Suprapubic skin (tissue), 4 donors: ENCODE data around the gene IRGQ. TPM values are rescaled to one million over a fixed set of nuclear protein-coding genes. Genes with fewer than 3 reads are reported as not detected.

Experiments used
- DNase-seq, 2 donors: peaks; one replicate each; pipeline ENCODE4 v3.0.0-alpha.2; 2019; ENCODE audit warnings: low spot score in 2 of 2
- H3K27ac ChIP-seq: fragments of 200-600 bp; sonication (generic); one replicate; pipeline ENCODE4 v1.5.1; 2019
- H3K27me3 ChIP-seq: fragments of 200-600 bp; sonication (generic); one replicate; pipeline ENCODE4 v1.5.1; 2019
- H3K36me3 ChIP-seq: fragments of 200-600 bp; sonication (generic); one replicate; pipeline ENCODE4 v1.5.1; 2019
- H3K4me1 ChIP-seq: fragments of 200-600 bp; sonication (generic); one replicate; pipeline ENCODE4 v1.5.1; 2019
- H3K4me3 ChIP-seq: fragments of 200-600 bp; sonication (generic); one replicate; pipeline ENCODE4 v1.5.1; 2019; ENCODE audit warnings: mild to moderate bottlenecking
- H3K9me3 ChIP-seq: fragments of 200-600 bp; sonication (generic); one replicate; pipeline ENCODE4 v1.5.1; 2019
- CTCF ChIP-seq, 2 donors: fragments of 200-600 bp in 1 of 2; fragments of 450-650 bp in 1 of 2; sonication (generic) in 1 of 2; IDR thresholded peaks; one replicate each; pipeline ENCODE4 v1.5.1; 2016 to 2019; ENCODE audit warnings: antibody characterized with exemption in 2 of 2, mild to moderate bottlenecking in 1 of 2, moderate library complexity in 1 of 2
- EP300 ChIP-seq: sonication (generic); formaldehyde crosslinking; IDR thresholded peaks from one replicate; pipeline ENCODE4 v1.6.1; 2017; ENCODE audit warnings: antibody characterized with exemption
- POLR2A ChIP-seq, 2 donors: fragments of 450-650 bp; IDR thresholded peaks; one replicate each; pipeline ENCODE4 v1.6.1; 2017; ENCODE audit warnings: antibody characterized with exemption in 2 of 2, mild to moderate bottlenecking in 2 of 2, moderate library complexity in 2 of 2
- POLR2AphosphoS5 ChIP-seq, 3 donors: sonication (generic); formaldehyde crosslinking; IDR thresholded peaks; one replicate each; pipeline ENCODE4 v1.6.1; 2017; ENCODE audit warnings: antibody characterized with exemption in 3 of 3
- WGBS: methylation state at CpG from one replicate; pipeline ENCODE4 v1.1.5; 2018; 5-methylcytosine and 5-hydroxymethylcytosine counted together
- total RNA-seq, 4 donors: library from RNA; depleted of rRNA; stranded (reverse); fragments of >200 nt; gene quantifications; one replicate each; pipeline ENCODE4 v1.1.0, GENCODE V29; 2016

IRGQ gene
- total RNA-seq, 4 donors from 2014 or later, result 17.2 to 24.7 (median 19.9) TPM

DNA sequence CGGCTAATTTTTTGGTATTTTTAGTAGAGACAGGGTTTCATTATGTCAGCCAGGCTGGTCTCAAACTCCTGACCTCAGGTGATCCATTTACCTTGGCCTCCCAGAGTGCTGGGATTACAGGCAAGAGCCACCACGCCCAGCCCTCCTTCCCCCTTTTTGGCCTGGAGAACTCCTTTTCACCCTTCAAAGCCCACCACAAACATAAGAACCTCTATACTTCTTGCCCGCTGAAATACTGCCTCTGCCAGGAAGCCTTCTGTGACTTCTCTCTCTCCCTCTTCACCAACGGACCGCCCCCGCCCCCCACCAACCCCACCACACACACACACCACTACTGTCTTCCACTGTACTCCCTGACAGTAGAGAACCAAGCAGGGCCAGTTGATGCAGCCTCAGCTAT, 21.0 kb upstream of the IRGQ start:
- Histone ChIP-seq H3K36me3 (peaks cover 19% of the 10 kb centered on the region), H3K27me3 (no peaks in the 10 kb centered on the region), H3K27ac (no peak overlapping the region), H3K4me3 (no peak overlapping the region), H3K9me3 (no peaks in the 10 kb centered on the region), H3K4me1 (peaks cover 17% of the 10 kb centered on the region)
- TF ChIP-seq EP300 (no peak), POLR2A (IDR thresholded peaks at IDR 0.05) (no peak), CTCF (IDR thresholded peaks at IDR 0.05) (no peak), POLR2AphosphoS5 (IDR thresholded peaks at IDR 0.05) (no peak)
- WGBS, result 85% methylated on average over 6 of the region's 6 CpGs
- DNase-seq, result no peak

- 88% methylated on average over 1 of the region's 1 CpG for WGBS
- Histone ChIP-seq H3K9me3 (no peaks in the 10 kb centered on the region), H3K36me3 (peaks cover 25% of the 10 kb centered on the region), H3K27ac (no peak overlapping the region), H3K4me3 (no peak overlapping the region), H3K4me1 (peaks cover 17% of the 10 kb centered on the region), H3K27me3 (no peaks in the 10 kb centered on the region)
- TF ChIP-seq CTCF (IDR thresholded peaks at IDR 0.05), result no peak
- no peak for TF ChIP-seq POLR2A (IDR thresholded peaks at IDR 0.05)
- TF ChIP-seq EP300, result no peak
- no peak for TF ChIP-seq POLR2AphosphoS5 (IDR thresholded peaks at IDR 0.05)
- no peak for DNase-seq
Measured at GRCh38 chr19:43616306-43616705, 20.4 kb upstream of the IRGQ start.

GRCh38 chr19:43612374-43612773, 16.4 kb upstream of the IRGQ start:
- no peaks in the 10 kb centered on the region for H3K27me3 ChIP-seq
- H3K4me3 ChIP-seq, result no peak overlapping the region
- no peak overlapping the region for H3K27ac ChIP-seq
- peaks cover under 1% of the 10 kb centered on the region for H3K4me1 ChIP-seq
- no peaks in the 10 kb centered on the region for H3K9me3 ChIP-seq
- no peak for DNase-seq
- 95% methylated on average over 12 of the region's 12 CpGs for WGBS
- peaks cover 39% of the 10 kb centered on the region for H3K36me3 ChIP-seq
- TF ChIP-seq POLR2A (IDR thresholded peaks at IDR 0.05) (no peak), EP300 (no peak), POLR2AphosphoS5 (IDR thresholded peaks at IDR 0.05) (no peak), CTCF (IDR thresholded peaks at IDR 0.05) (no peak)

DNA sequence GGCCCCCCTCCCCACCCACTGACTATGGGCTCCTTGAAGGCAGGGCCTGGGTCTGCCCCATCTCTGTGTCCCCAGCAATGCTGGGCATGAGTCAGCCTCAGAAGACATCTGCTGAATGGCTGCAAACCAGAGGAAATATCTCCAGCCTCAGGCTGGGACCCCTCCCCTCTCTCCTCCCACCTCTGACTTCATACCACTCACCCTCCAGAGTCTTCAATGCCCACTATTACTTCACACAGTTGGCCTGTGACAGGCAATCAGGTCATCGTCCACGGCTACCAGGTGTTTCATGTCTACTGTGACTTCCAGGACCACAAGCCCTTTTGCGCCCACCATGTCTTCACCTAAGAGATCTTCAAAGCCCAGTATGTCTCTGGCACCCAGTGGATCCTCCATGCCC, 15.9 kb upstream of the IRGQ start, which contains the start of gene SRRM5:
Gene SRRM5, plus strand, starts transcription at position 301 of the 400 bp plus-strand sequence. Its CDS starts 34 bp downstream, at position 335.
- H3K36me3 ChIP-seq, result peaks cover 39% of the 10 kb centered on the region
- no peak for DNase-seq
- TF ChIP-seq POLR2A (IDR thresholded peaks at IDR 0.05), result no peak

GRCh38 chr19:43610493-43610892, 14.6 kb upstream of the IRGQ start:
- no peaks in the 10 kb centered on the region for H3K27me3 ChIP-seq
- no peak overlapping the region for H3K4me3 ChIP-seq
- 82% methylated on average over 3 of the region's 3 CpGs for WGBS
- TF ChIP-seq POLR2A (IDR thresholded peaks at IDR 0.05) (no peak), CTCF (IDR thresholded peaks at IDR 0.05) (no peak), EP300 (no peak), POLR2AphosphoS5 (IDR thresholded peaks at IDR 0.05) (no peak)
- peaks cover 18% of the 10 kb centered on the region for H3K4me1 ChIP-seq
- no peak for DNase-seq
- no peaks in the 10 kb centered on the region for H3K9me3 ChIP-seq
- H3K27ac ChIP-seq, result no peak overlapping the region
- H3K36me3 ChIP-seq, result peaks cover 39% of the 10 kb centered on the region

More for the DNA sequence above, 15.9 kb upstream of the IRGQ start, which contains the start of gene SRRM5:
- 89% methylated on average over 3 of the region's 3 CpGs for WGBS
- Histone ChIP-seq H3K27ac (no peak within 1 kb of the TSS), H3K27me3 (no peaks in the 10 kb centered on the region), H3K4me3 (no peak within 1 kb of the TSS), H3K4me1 (peaks cover 6% of the 10 kb centered on the region), H3K9me3 (no peaks in the 10 kb centered on the region)

GRCh38 chr19:43609872-43610271, 13.9 kb upstream of the IRGQ start:
- no peak for DNase-seq
- peaks cover 24% of the 10 kb centered on the region for H3K4me1 ChIP-seq
- no peak for TF ChIP-seq POLR2AphosphoS5 (IDR thresholded peaks at IDR 0.05)
- TF ChIP-seq CTCF (IDR thresholded peaks at IDR 0.05), result no peak
- TF ChIP-seq EP300, result no peak
- TF ChIP-seq POLR2A (IDR thresholded peaks at IDR 0.05), result no peak
- no peak overlapping the region for H3K4me3 ChIP-seq
- H3K27me3 ChIP-seq, result no peaks in the 10 kb centered on the region
- no peaks in the 10 kb centered on the region for H3K9me3 ChIP-seq
- H3K36me3 ChIP-seq, result peaks cover 39% of the 10 kb centered on the region
- 71% methylated on average over 7 of the region's 7 CpGs for WGBS
- no peak overlapping the region for H3K27ac ChIP-seq
